SIG-M5 (cell line): ENCODE data around the gene EMP2.
"Not testable (repeated sequence)": the region's sequence is repeated elsewhere in the genome, so short reads cannot be mapped to it uniquely, and the experiment has no call there.

ENCODE experiments used
- DNase-seq: peaks from one replicate; lab custom pipeline; 2025; lab: John Stamatoyannopoulos, UW

EMP2 gene, protein sequence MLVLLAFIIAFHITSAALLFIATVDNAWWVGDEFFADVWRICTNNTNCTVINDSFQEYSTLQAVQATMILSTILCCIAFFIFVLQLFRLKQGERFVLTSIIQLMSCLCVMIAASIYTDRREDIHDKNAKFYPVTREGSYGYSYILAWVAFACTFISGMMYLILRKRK

DNA sequence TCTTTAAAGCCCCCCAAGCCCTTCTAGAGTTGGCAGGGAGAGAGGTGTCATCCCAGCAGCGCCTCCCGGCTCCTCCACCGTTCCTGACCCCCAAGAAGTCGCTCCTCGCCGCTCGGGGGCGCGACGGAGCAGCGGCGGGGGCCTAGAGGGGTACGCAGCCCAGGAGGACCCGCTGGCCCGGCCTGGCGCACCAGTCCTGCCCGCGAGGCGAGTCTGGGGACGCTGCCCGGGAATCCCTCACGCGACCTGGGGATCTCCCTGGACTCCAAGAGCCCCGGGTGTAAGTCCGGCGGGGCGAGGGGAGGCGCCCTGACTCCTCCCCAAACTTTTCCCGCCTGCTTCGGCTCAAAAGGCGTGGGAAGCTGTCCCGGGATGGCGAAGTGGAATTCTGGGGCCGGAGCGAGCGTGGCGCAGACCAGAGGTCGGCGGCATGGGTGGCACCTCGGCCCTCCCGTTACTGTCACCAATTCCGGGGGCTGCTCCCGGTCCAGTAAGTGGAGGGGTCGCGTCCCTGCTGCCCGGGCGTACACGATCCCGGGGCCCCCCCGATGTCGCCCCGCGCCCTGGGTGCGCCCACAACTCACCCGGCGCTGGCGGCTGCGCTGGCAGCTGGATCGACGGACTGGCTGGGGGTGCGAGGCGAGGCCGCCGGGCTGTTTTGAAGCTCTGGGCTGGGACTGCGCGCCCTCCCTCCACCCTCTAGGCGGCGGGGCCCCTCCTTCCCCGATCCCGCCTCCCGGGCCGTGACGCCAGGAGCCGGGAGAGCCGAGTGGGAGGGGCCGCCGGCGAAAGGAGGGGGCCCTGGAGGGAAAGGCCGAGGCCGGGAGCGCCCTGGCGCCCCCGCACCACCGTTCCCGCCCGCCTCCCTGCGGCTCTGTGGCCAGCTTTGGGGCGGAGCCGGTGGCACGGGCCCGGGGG, at the start of gene EMP2:
TSS of gene EMP2 (minus strand) at position 634 of the 918 bp plus-strand sequence. CDS start 32,981 bp downstream, outside the sequence.
- DNase-seq: no peak

DNA sequence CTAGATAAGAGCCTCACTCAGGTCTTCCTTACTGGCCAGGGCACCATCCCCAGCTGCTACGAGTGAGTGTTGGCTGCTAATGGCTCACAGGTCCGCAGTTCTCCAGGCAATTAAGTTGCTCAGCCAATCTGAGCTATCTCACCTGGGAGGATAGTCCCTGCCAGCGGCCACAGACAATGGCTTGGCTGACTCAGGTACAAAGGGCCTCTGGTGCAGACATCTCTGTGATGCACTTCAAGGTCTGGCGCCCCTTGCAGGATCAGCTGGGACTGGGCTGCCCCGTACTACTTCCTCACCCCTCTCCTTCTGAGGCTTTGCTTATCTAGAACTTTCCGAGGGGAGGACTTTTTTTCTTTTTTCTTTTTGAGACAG, 49.2 kb upstream of the EMP2 start:
- DNase-seq: no peak

DNA sequence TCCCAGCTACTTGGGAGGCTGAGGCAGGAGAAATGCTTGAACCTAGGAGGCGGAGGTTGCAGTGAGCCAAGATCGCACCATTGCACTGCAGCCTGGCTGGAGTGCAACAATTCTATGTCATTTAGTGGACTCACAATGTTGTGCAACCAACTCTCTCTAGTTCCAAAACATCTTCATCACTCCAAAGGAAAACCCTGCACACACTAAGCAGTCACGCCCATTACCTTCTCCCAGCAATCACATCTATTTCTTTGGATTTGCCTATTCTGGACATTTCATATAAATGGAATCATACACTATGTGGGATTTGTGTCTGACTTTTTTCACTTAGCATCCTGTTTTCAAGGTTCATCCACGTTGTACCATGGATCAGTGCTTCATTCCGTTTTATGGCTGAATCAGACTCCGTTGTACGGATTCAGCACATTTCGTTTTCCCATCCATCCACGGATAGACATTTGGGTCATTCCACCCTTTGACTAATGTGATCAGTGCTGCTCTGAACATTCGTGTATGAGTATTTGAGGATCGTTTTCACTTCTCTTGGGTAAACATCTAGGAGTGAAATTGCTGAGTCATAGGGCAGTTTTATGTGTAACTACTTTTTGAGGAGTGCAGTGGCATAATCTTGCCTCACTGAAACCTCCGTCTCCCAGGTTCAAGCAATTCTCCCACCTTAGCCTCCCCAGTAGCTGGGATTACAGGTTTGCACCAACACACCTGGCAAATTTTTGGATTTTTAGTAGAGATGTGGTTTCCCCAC, 45.4 kb upstream of the EMP2 start:
- DNase-seq: no peak

DNA sequence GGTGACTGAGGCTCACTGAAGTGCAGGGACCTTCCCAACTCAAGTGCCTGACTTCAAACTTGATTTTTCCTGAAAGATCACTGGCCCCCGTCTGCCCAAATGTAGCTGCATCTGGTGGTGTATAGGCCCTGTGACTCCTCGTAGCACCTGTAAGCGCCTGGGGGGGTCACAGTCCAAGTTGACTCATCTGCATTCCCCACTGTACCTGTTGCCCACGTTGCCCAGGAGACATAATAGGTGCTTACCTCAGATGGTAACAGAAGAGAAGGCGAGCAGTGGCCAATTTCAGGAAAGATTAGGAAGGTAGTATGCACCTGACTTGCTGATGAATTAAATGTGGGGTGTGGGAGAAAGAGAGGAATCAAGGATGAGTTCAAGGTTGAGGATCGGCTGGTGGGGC, 44.1 kb upstream of the EMP2 start:
- no peak for DNase-seq

DNA sequence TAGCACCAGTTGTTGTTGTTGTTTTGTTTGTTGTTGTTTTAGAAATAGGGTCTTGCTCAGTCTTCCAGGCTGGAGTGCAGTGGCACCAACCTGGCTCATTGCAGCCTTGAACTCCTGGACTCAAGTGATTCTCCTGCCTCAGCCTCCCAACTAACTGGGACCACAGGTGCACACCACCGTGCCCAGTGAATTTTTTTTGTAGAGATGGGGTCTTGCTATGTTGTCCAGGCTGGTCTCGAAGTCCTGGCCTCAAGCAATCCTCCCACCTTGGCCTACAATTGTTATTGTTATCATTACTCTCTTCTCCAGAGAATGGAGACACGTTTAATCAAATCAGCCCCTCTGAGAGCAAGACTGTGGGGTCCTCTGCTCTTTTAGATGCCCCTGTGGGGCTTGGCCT, 42.7 kb upstream of the EMP2 start:
- no peak for DNase-seq

DNA sequence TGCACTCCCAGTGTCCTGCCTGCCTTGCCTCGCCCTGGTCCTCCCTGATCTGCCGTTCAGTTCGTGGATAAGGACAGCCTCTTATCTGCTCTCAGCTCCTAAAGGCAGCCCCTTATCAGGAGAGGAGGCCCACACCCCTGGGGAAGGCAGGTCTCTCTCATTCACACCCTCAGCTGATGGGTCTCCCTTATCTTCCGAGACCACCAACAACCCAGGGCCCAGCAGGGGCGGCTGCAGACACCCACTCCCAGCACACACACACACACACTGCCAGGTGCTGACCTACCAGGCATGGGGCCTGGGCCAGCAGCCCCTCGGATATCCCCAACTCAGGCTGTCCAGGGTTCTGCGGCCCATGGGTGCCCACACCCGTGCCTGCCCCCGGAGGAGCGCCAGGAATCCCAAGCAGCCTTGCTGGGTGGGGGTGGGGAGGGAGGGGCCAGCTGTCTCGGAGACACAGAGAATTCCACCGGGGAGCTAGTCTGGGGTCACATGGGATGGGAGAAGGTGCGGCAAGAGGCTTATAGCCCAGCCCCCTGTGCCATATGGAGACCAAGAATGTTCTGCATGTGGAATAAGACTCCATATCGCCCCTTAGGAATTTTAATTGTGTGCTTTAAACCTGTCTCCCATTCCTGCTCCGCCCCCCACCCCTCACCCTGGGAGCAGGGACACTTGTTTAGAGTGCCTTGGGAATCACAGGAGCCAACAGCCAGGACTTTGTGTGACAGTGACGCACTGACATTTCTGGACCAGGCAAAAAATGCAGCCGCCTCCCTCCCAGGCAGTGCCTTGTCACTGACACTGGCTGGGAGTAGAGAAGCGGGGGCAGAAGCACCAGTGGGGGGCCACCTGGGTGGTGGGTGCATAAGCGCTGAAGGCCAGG, 41.9 kb upstream of the EMP2 start:
- no peak for DNase-seq

DNA sequence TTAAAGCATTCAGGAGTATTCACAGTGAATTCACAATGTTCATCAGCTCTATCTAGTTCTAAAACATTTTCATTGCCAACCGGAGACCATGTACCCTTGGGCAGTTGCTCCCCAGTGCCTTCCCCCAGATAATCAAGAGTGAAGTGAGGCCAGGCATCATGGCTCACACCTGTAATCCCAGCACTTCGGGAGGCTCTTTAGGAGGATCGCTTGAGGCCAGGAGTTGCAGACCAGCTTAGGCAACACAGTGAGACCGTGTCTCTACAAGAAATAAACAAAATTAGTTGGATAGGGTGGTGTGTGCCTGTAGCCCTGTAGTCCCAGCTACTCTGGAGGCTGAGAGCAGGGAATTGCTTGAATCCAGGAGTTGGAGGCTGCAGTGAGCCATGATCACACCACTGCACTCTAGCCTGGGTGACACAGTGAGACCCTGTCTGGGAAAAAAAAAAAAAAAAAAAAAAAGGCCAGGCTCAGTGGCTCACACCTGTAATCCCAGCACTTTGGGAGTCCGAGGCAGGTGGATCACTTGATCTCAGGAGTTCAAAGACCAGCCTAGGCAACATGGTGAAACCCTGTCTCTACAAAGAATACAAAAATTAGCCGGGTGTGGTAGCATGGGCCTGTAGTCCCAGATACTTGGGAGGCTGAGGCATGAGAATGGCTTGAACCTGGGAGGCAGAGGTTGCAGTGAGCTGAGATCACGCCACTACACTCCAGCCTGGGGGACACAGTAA, 41.0 kb upstream of the EMP2 start:
- DNase-seq: not testable (repeated sequence)

DNA sequence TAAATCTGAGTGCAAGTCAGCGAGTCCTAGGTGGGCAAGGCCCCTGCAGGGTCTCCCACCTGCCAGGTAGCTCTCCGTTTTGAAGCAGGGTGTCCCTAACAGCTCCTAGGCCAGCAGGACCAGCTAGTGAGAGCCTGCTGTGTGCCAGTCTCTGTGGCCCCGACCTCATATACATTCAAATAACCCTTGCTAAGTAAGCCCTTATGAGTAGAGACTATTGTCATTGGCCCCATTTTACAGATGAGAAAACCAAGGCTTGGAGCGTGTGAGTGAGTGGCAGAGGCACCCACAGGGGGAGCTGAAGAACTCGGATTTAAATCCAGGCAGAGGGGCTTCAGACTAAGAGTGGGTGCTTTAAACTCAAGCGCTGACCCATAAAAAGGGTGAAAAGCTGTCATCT, 39.7 kb upstream of the EMP2 start:
- DNase-seq: no peak

DNA sequence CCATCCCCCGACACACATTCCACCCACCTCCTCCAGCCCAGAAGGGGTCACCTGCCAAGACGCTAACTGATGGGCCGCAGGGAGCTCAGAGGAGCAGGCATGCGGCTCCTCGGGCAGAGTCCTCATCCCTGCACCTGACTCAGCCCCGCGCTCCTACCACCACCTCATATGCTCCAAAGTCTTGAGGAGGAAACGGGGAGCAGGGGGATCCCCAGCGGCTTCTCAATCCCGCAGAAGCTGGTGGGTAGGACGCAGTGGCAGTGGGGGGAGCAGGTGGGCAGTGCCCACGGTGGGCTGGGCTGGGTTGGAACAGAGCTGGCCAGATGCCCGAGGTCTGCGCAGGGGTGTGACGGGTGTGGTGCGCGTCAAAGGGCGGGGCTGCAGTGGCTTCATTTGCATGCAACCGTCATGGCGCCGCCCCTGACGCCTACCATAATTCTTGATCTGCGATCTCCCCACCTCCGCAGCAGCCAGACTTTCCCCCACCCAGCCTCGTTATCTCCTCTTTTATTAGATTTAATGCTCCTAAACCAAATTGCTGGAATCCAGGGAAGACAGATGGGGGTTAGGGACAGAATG, 39.0 kb upstream of the EMP2 start:
- no peak for DNase-seq

DNA sequence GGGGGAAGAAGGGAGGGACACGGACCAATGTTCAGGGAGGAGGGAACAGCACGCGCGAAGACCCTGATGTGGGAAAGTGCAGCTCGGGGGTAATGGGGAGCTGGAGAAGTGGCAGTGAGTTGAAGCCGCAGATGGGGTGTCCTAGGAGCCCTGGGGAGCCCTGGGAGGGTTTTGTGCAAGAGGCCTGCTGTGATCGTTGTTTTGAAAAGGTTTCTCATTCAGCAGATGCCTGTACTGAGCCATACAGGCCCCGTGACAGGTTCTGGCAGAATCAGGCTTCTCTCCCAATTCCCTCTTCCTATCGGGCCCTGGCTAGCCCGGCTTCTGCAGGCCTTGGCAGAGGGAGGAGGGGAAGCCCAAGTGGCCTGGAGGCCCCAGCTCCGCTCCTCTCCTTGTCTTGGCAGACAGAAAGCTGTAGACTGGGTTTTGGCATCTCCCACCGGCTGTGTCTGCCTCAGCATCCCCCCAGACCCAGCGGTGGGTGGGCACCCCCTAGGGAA, 38.4 kb upstream of the EMP2 start:
- no peak for DNase-seq

DNA sequence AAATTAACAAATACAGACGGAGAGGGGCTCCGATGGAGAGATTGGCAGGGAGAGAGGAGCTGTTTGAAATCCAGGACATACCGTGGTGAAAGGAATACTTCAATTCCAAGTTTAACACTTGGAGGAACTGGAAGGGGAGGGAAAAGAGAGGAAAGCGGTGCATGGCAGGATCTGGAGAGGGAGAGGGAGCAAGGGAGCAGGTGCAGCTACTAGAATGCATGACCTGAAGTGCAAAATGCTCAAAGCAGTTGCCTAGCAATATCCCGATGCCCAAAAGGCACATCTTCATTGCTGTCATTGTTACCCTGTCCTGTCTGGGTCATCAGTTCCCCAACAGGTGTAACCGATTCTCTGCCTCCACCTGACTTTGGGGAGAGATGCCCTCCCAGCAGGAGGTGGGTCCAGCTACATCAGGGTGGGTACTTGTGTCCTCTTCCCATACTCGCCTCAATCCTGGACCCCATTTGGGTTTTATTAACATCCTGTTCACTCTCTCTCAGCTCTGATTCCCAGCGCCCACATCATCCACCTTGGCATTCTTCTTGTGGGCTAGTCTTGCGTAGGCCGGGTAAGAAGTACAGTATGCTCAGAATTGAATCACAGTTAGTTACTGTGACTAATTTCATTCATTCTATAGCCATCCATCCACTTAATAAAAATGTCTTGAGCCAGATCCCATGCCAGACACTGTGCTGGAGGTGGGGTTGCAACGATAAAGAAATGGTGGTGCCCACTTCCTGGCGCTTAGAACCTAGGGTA, 37.4 kb upstream of the EMP2 start:
- DNase-seq: no peak

DNA sequence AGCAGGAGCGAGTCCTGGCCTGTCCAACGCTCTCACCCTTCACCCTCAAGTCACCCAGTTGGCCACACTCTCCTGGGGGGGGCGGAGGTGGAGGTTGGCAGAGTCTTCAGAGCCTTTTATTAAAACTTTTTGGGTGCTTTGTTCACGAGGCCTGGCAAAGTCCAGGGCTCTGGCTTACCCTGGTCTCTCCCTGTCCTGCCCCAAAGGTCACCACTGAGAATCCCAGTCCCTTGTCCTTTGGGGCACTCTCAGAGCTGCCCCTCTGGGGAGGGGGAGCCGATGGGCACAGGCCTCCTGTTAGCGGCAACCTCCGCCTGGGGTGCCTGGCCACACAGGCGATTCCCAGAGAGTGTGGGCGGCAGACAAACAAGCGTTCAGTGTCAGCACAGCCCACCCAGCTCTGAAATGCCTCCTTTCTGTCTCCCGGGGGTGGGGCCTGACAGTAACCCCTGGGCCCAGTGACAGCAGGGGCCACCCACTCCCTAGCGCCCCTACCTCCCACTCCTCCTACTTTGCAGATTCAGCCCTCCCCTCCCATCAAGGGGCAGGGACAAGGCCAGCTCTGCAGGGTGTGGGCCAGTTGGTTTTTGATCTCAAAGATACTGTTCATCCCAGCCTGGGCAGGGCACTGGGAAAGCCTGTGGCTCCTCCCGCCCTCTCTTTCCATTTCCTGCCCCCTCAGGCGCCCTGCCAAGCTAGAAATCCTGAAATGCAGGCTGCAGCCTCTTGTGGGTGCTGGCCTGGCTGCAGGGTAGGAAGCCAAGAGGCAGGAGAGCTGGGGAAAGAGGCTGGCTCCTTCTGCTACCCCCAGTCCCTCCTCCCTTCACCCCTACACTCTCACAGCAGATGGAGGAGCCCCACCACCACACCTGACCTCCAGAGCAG, 36.6 kb upstream of the EMP2 start:
- no peak for DNase-seq

DNA sequence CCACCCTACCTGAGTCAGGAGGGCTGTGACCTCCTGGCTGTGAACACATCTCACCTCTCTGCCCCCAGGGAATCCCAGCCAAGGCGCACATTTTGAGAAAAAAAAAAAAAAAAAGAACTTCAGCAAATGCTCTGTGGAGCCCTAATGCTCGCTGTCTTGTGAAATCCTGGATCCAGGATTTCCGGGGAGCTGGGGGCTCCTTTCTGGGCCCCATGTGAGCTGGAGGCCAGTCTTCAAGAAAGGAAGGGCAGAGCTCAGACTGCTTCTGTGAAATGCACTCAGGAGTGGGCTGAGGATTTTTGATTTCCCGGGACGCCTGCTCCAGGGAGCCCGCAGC, 36.0 kb upstream of the EMP2 start:
- DNase-seq: no peak

DNA sequence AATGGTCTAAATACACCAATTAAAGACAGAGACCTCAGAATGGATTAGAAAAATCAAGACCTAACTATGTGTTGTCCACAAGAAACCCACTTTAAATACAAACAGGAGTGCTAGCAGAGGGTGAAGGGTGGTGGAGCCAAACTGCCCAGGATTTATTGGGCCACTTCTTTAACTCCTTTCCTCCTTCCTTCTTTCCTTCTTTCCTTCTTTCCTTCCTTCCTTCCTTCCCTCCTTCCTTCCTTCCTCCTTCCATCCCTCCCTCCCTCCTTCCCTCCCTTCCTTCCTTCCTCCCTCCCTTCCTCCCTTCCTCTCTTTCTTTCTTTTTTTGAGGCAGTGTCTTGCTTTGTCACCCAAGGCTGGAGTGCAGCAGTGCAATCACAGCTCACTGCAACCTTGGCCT, 34.3 kb upstream of the EMP2 start:
- DNase-seq: no peak

DNA sequence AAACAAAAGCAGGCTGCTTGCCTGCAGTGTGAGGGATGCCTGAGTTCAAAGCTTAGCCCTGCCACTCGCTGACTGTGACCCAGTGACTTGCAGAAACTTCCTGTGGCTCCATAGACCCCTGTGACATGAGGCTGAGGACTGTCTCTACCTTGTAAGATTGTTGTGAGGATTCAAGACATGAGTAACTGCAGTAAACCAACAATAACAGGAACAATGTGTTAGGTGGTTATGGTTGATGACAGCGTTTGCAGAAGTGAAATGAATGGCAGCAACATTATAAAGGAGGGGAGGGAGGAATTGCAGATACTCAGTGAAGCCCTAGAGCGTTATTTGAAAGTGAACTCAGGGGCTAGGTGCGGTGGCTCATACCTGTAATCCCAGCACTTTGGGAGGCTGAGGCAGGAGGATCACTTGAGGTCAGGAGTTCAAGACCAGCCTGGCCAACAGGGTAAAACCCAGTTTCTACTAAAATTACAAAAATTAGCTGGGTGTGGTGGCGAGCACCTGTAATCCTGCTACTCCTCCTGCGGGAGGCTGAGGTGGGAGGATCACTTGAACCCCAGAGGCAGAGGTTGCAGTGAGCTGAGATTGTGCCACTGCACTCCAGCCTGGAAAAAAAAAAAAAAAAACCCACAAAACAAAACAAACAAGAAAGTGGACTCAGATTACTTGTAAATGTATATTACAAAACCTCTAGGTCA, 33.5 kb upstream of the EMP2 start:
- DNase-seq: no peak

DNA sequence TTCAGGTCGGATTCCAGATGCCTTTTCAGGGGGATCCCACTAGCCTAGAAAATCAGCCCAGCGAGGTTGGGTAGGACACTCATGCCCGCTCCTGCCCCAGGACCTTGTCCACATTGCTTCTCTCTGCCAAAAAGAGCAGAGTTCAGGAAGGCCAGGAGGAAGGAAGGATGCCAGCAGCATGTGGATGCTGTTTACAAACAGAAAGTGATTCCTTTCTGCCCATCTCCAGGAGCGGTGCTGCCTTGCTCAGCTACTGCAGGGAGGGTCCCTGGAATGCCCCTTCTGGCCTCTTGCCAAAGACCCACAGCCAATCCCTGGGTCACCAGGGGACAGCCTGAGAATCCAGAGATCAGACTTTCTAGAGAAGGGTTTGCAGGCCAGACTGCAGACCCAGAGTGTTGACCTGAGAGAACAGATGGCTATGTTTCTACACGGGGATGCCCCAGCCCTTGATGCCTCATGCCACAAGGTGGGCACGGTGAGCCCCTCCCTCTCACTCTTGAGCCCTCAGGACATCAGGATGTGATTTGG, 32.3 kb upstream of the EMP2 start:
- no peak for DNase-seq

DNA sequence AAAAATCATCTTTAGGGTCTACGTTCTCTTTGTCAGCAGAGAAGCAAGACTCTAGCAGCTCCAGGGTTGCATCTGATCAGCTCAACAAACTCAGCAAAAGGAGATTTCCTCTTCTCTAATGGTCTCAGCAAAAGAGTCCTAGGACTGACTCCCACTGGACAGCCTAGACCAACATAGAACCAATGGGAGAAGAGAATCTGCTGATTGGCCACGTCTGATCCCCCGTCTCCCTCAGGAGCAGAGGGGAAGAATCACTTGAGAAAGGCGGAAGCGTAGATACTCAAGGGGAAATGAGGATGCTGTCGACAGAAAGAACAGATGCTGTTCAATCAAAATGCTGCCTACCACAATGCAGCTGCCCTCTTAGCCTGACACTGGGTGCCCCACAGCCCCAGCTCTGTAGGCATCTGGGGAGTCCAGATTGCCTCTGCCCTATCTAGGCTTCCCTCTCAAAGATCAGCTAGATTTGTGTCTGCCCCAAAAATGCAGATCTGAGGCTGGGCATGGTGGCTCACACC, 31.5 kb upstream of the EMP2 start:
- DNase-seq: no peak
